GM18508 (cell line): Measurements from ENCODE around the gene HSFX3.
"Not testable (repeated sequence)": the region's sequence is repeated elsewhere in the genome, so short reads cannot be mapped to it uniquely, and the experiment has no call there.

ENCODE experiments used
- ATAC-seq: cut with Tn5 transposase; IDR thresholded peaks from one replicate; pipeline ENCODE4 v1.9.1; 2021; ENCODE audit warnings: moderate number of reproducible peaks; ENCODE audit not compliant: insufficient read depth, unreplicated experiment

HSFX3 gene

GRCh38 chrX:149545545-149546543, 3.9 kb downstream of the HSFX3 start:
- not testable (repeated sequence) for ATAC-seq

- ATAC-seq, result no peak
Observed at GRCh38 chrX:149541521-149542047, 8.1 kb downstream of the HSFX3 start.

GRCh38 chrX:149540621-149541520, 8.9 kb downstream of the HSFX3 start, which contains the start of gene EOLA1:
EOLA1 (plus strand) TSS chrX:149541012; CDS start chrX:149545631, 4,619 bp downstream.
- ATAC-seq, result peak; percentile 77

- no peak for ATAC-seq
Observed at GRCh38 chrX:149540131-149540620, 9.5 kb downstream of the HSFX3 start.

- no peak for ATAC-seq
Observed at GRCh38 chrX:149539283-149540130, 10.2 kb downstream of the HSFX3 start.

GRCh38 chrX:149537474-149537873, 12.2 kb downstream of the HSFX3 start:
- ATAC-seq, result not testable (repeated sequence)

GRCh38 chrX:149534926-149535602, 14.7 kb downstream of the HSFX3 start:
- ATAC-seq, result not testable (repeated sequence)

- not testable (repeated sequence) for ATAC-seq
Observed at GRCh38 chrX:149533999-149534398, 15.7 kb downstream of the HSFX3 start.

- ATAC-seq, result not testable (repeated sequence)
Observed at GRCh38 chrX:149532868-149533267, 16.9 kb downstream of the HSFX3 start.

- ATAC-seq, result peak; percentile 65
Observed at GRCh38 chrX:149531599-149531998, 18.1 kb downstream of the HSFX3 start.

GRCh38 chrX:149528381-149528780, 21.3 kb downstream of the HSFX3 start:
- ATAC-seq, result no peak

GRCh38 chrX:149527705-149528104, 22.0 kb downstream of the HSFX3 start:
- ATAC-seq, result no peak

- ATAC-seq, result not testable (repeated sequence)
Observed at GRCh38 chrX:149526318-149527033, 23.2 kb downstream of the HSFX3 start.

- ATAC-seq, result not testable (repeated sequence)
Observed at GRCh38 chrX:149525903-149526302, 23.8 kb downstream of the HSFX3 start.

- ATAC-seq, result peak; percentile 90
Observed at GRCh38 chrX:149525389-149525788, 24.3 kb downstream of the HSFX3 start.

GRCh38 chrX:149522916-149523315, 26.8 kb downstream of the HSFX3 start:
- no peak for ATAC-seq

GRCh38 chrX:149521438-149521837, 28.3 kb downstream of the HSFX3 start:
- ATAC-seq, result no peak

- ATAC-seq, result not testable (repeated sequence)
Observed at GRCh38 chrX:149520636-149521277, 29.0 kb downstream of the HSFX3 start.
